Stimulated activated memory B cell treated with anti-CD40 and anti-IgM and Interleukin-4, amounts not matched to agents 10 μg/mL and 1 μg/mL and 100 μg/mL, for 72 hours (primary cell): Measurements from ENCODE around the gene TCEAL2.
"Not testable (repeated sequence)": the region's sequence is repeated elsewhere in the genome, so short reads cannot be mapped to it uniquely, and the experiment has no call there.

ENCODE experiments used
- ATAC-seq: fragments of 150-1000 bp; cut with Tn5 transposase; 2 replicates; pipeline ENCODE4 v1.10.0; 2021
- H3K27ac Mint-ChIP-seq: one replicate; pipeline ENCODE4 v1.8.0; 2022; ENCODE audit warnings: mild to moderate bottlenecking, mixed read lengths
- H3K27me3 Mint-ChIP-seq: one replicate; pipeline ENCODE4 v1.8.0; 2022; ENCODE audit warnings: mixed read lengths
- H3K36me3 Mint-ChIP-seq: one replicate; pipeline ENCODE4 v1.8.0; 2022; ENCODE audit warnings: mixed read lengths
- H3K4me1 Mint-ChIP-seq: one replicate; pipeline ENCODE4 v1.8.0; 2022; ENCODE audit warnings: mixed read lengths
- H3K4me3 Mint-ChIP-seq: one replicate; pipeline ENCODE4 v1.8.0; 2022; ENCODE audit warnings: mild to moderate bottlenecking, moderate library complexity, mixed read lengths
- H3K9me3 Mint-ChIP-seq: one replicate; pipeline ENCODE4 v1.8.0; 2022; ENCODE audit warnings: mixed read lengths

Gene TCEAL2

GRCh38 chrX:102125436-102125835 is at the start of gene TCEAL2:
Gene TCEAL2 (plus strand): TSS chrX:102125679. CDS start chrX:102126831, 1,152 bp downstream.
- peak within 1 kb of the TSS; percentile 60 for H3K4me3 Mint-ChIP-seq
- ATAC-seq, H3K27ac Mint-ChIP-seq: not testable (repeated sequence)

GRCh38 chrX:102077426-102077825 is 48.1 kb upstream of the TCEAL2 start:
- no peak for ATAC-seq
- H3K27ac Mint-ChIP-seq, result no peak overlapping the region
- H3K4me3 Mint-ChIP-seq, result no peak overlapping the region
- no peaks in the 10 kb centered on the region for H3K9me3 Mint-ChIP-seq
- no peaks in the 10 kb centered on the region for H3K4me1 Mint-ChIP-seq
- H3K36me3 Mint-ChIP-seq, result no peaks in the 10 kb centered on the region
- peaks cover 4% of the 10 kb centered on the region for H3K27me3 Mint-ChIP-seq

More at GRCh38 chrX:102125436-102125835, at the start of gene TCEAL2:
- H3K9me3 Mint-ChIP-seq, H3K36me3 Mint-ChIP-seq, H3K4me1 Mint-ChIP-seq: not testable (repeated sequence)
- peaks cover 28% of the 10 kb centered on the region for H3K27me3 Mint-ChIP-seq

- no peak overlapping the region for H3K4me3 Mint-ChIP-seq
- H3K36me3 Mint-ChIP-seq, result no peaks in the 10 kb centered on the region
- no peak overlapping the region for H3K27ac Mint-ChIP-seq
- no peaks in the 10 kb centered on the region for H3K9me3 Mint-ChIP-seq
- no peak for ATAC-seq
- no peaks in the 10 kb centered on the region for H3K4me1 Mint-ChIP-seq
- no peaks in the 10 kb centered on the region for H3K27me3 Mint-ChIP-seq
Observed at GRCh38 chrX:102085706-102086105, 39.8 kb upstream of the TCEAL2 start.

GRCh38 chrX:102113367-102113766 is 12.1 kb upstream of the TCEAL2 start:
- ATAC-seq, result no peak
- Mint-ChIP-seq H3K4me1 (no peaks in the 10 kb centered on the region), H3K27me3 (no peaks in the 10 kb centered on the region), H3K9me3 (peaks cover 3% of the 10 kb centered on the region), H3K27ac (no peak overlapping the region), H3K36me3 (no peaks in the 10 kb centered on the region), H3K4me3 (no peak overlapping the region)

- no peak for ATAC-seq
- H3K36me3 Mint-ChIP-seq, result no peaks in the 10 kb centered on the region
- no peaks in the 10 kb centered on the region for H3K27me3 Mint-ChIP-seq
- H3K4me1 Mint-ChIP-seq, result no peaks in the 10 kb centered on the region
- H3K27ac Mint-ChIP-seq, result no peak overlapping the region
- H3K9me3 Mint-ChIP-seq, result peaks cover 3% of the 10 kb centered on the region
- no peak overlapping the region for H3K4me3 Mint-ChIP-seq
Observed at GRCh38 chrX:102115748-102116147, 9.7 kb upstream of the TCEAL2 start.

- Mint-ChIP-seq H3K4me3 (peak overlapping the region; percentile 60), H3K27me3 (peaks cover 27% of the 10 kb centered on the region)
- H3K9me3 Mint-ChIP-seq, H3K4me1 Mint-ChIP-seq, H3K36me3 Mint-ChIP-seq, ATAC-seq, H3K27ac Mint-ChIP-seq: not testable (repeated sequence)
Observed at GRCh38 chrX:102125014-102125413, 465 bp upstream of the TCEAL2 start.

- not testable (repeated sequence) for H3K4me3 Mint-ChIP-seq, H3K9me3 Mint-ChIP-seq, H3K27ac Mint-ChIP-seq, H3K4me1 Mint-ChIP-seq, H3K36me3 Mint-ChIP-seq, ATAC-seq
- peaks cover 36% of the 10 kb centered on the region for H3K27me3 Mint-ChIP-seq
Observed at GRCh38 chrX:102126080-102126818, 770 bp downstream of the TCEAL2 start.

- ATAC-seq, result no peak
- peaks cover 9% of the 10 kb centered on the region for H3K4me1 Mint-ChIP-seq
- no peaks in the 10 kb centered on the region for H3K9me3 Mint-ChIP-seq
- no peaks in the 10 kb centered on the region for H3K36me3 Mint-ChIP-seq
- peaks cover 37% of the 10 kb centered on the region for H3K27me3 Mint-ChIP-seq
- no peak overlapping the region for H3K4me3 Mint-ChIP-seq
- H3K27ac Mint-ChIP-seq, result no peak overlapping the region
Observed at GRCh38 chrX:102126863-102127262, 1.4 kb downstream of the TCEAL2 start.

- H3K4me3 Mint-ChIP-seq, result no peak overlapping the region
- H3K27me3 Mint-ChIP-seq, result peaks cover 33% of the 10 kb centered on the region
- ATAC-seq, result no peak
- no peaks in the 10 kb centered on the region for H3K36me3 Mint-ChIP-seq
- no peak overlapping the region for H3K27ac Mint-ChIP-seq
- peaks cover 9% of the 10 kb centered on the region for H3K4me1 Mint-ChIP-seq
- no peaks in the 10 kb centered on the region for H3K9me3 Mint-ChIP-seq
Observed at GRCh38 chrX:102129473-102129872, 4.0 kb downstream of the TCEAL2 start.

GRCh38 chrX:102138064-102138463 is 12.6 kb downstream of the TCEAL2 start:
- H3K4me3 Mint-ChIP-seq, result no peak overlapping the region
- ATAC-seq, result no peak
- H3K36me3 Mint-ChIP-seq, result no peaks in the 10 kb centered on the region
- H3K27me3 Mint-ChIP-seq, result peaks cover 16% of the 10 kb centered on the region
- H3K9me3 Mint-ChIP-seq, result no peaks in the 10 kb centered on the region
- H3K4me1 Mint-ChIP-seq, result peaks cover 5% of the 10 kb centered on the region
- H3K27ac Mint-ChIP-seq, result no peak overlapping the region

- H3K27me3 Mint-ChIP-seq, result peaks cover 28% of the 10 kb centered on the region
- H3K4me3 Mint-ChIP-seq, H3K9me3 Mint-ChIP-seq, H3K4me1 Mint-ChIP-seq, H3K36me3 Mint-ChIP-seq, ATAC-seq, H3K27ac Mint-ChIP-seq: not testable (repeated sequence)
Observed at GRCh38 chrX:102140876-102141275, 15.4 kb downstream of the TCEAL2 start.

GRCh38 chrX:102141631-102142030 is 16.2 kb downstream of the TCEAL2 start:
- not testable (repeated sequence) for ATAC-seq, H3K4me1 Mint-ChIP-seq, H3K4me3 Mint-ChIP-seq, H3K36me3 Mint-ChIP-seq, H3K27ac Mint-ChIP-seq, H3K9me3 Mint-ChIP-seq
- peaks cover 28% of the 10 kb centered on the region for H3K27me3 Mint-ChIP-seq

- H3K36me3 Mint-ChIP-seq, H3K4me3 Mint-ChIP-seq, H3K27ac Mint-ChIP-seq, H3K9me3 Mint-ChIP-seq, ATAC-seq, H3K4me1 Mint-ChIP-seq: not testable (repeated sequence)
- peaks cover 29% of the 10 kb centered on the region for H3K27me3 Mint-ChIP-seq
Observed at GRCh38 chrX:102142274-102142673, 16.8 kb downstream of the TCEAL2 start, which contains the start of gene TCEAL6. Gene TCEAL6 (minus strand): TSS chrX:102142481.

GRCh38 chrX:102154218-102154860 is 28.9 kb downstream of the TCEAL2 start:
- Mint-ChIP-seq H3K9me3 (no peaks in the 10 kb centered on the region), H3K27me3 (no peaks in the 10 kb centered on the region), H3K27ac (no peak overlapping the region), H3K36me3 (no peaks in the 10 kb centered on the region), H3K4me3 (peak overlapping the region; percentile 96), H3K4me1 (peaks cover 25% of the 10 kb centered on the region)
- no peak for ATAC-seq

- ATAC-seq, result peak; percentile 55
- H3K36me3 Mint-ChIP-seq, result no peaks in the 10 kb centered on the region
- H3K4me1 Mint-ChIP-seq, result peaks cover 25% of the 10 kb centered on the region
- no peaks in the 10 kb centered on the region for H3K9me3 Mint-ChIP-seq
- peak overlapping the region; percentile 96 for H3K4me3 Mint-ChIP-seq
- H3K27me3 Mint-ChIP-seq, result no peaks in the 10 kb centered on the region
- peak overlapping the region; percentile 75 for H3K27ac Mint-ChIP-seq
Observed at GRCh38 chrX:102154900-102155805, 29.7 kb downstream of the TCEAL2 start.
